Prostate gland (tissue), 2 donors: ENCODE measurements around the gene PDE6G. TPM values are rescaled to one million over a fixed set of nuclear protein-coding genes. Genes with fewer than 3 reads are reported as not detected.

Experiments
- DNase-seq: peaks from one replicate; pipeline ENCODE4 v3.0.0-alpha.2; 2019; ENCODE audit warnings: low spot score
- H3K27ac ChIP-seq, 2 donors: fragments of 200-600 bp; sonication (generic); 2 replicates each; pipeline ENCODE4 v1.5.1; 2017 to 2019
- H3K27me3 ChIP-seq: fragments of 200-600 bp; sonication (generic); replicated peaks from 2 replicates; pipeline ENCODE4 v1.5.1; 2019; ENCODE audit not compliant: insufficient read depth
- H3K36me3 ChIP-seq, 2 donors: fragments of 200-600 bp; sonication (generic); 1 replicate in 1 of 2; 2 replicates in 1 of 2; pipeline versions ENCODE4 v1.5.1 to v1.8.1; 2017 to 2019
- H3K4me1 ChIP-seq: fragments of 200-600 bp; sonication (generic); replicated peaks from 2 replicates; pipeline ENCODE4 v1.5.1; 2019
- H3K4me3 ChIP-seq, 2 donors: fragments of 200-600 bp; sonication (generic); 2 replicates each; pipeline ENCODE4 v1.5.1; 2017 to 2019
- H3K9me3 ChIP-seq: fragments of 200-600 bp; sonication (generic); 2 replicates; pipeline ENCODE4 v1.5.1; 2017
- CTCF ChIP-seq, 4 experiments: fragments of 200-600 bp in 2 of 4; fragments of 450-650 bp in 2 of 4; sonication (generic) in 2 of 4; IDR thresholded peaks; 1 replicate in 3 of 4; 2 replicates in 1 of 4; pipeline ENCODE4 v1.5.1; 2016 to 2019; ENCODE audit warnings: antibody characterized with exemption in 4 of 4, mild to moderate bottlenecking in 2 of 4, moderate library complexity in 2 of 4
- POLR2A ChIP-seq: fragments of 450-650 bp; IDR thresholded peaks from one replicate; pipeline ENCODE4 v1.6.1; 2016; ENCODE audit warnings: antibody characterized with exemption, mild to moderate bottlenecking
- POLR2AphosphoS5 ChIP-seq: sonication (generic); formaldehyde crosslinking; IDR thresholded peaks from one replicate; pipeline ENCODE4 v1.6.1; 2017; ENCODE audit warnings: antibody characterized with exemption
- WGBS: methylation state at CpG from one replicate; pipeline ENCODE4 v1.1.5; 2018; 5-methylcytosine and 5-hydroxymethylcytosine counted together
- intact Hi-C: fragments of 100-400 bp; cut with DNase I; formaldehyde crosslinking; loops from one replicate; pipeline ENCODE4 v1.14.2; 2022
- total RNA-seq, 2 donors: library from RNA; depleted of rRNA; stranded (reverse); fragments of >200 nt; gene quantifications; one replicate each; pipeline ENCODE4 v1.1.0, GENCODE V29; 2016

PDE6G gene
- total RNA-seq, 2 donors from 2014 or later = not detected

GRCh38 chr17:81655378-81656117, 794 bp downstream of the PDE6G start:
- intact Hi-C loops = no loop called here
- no peak overlapping the region for H3K27ac ChIP-seq
- H3K27me3 ChIP-seq = no peaks in the 10 kb centered on the region
- no peak for DNase-seq
- H3K4me1 ChIP-seq = no peaks in the 10 kb centered on the region
- WGBS = 81% methylated on average over 18 of the region's 18 CpGs
- H3K9me3 ChIP-seq = no peaks in the 10 kb centered on the region
- TF ChIP-seq POLR2A = no peak
- TF ChIP-seq CTCF (IDR thresholded peaks at IDR 0.05) = no peak
- no peak for TF ChIP-seq POLR2AphosphoS5
- H3K4me3 ChIP-seq = no peak overlapping the region
- H3K36me3 ChIP-seq = no peaks in the 10 kb centered on the region

GRCh38 chr17:81652906-81653771, 3.2 kb downstream of the PDE6G start:
- intact Hi-C loops = no loop called here
- WGBS = 29% methylated on average over 27 of the region's 27 CpGs
- no peak for DNase-seq

GRCh38 chr17:81651692-81652091, 4.7 kb downstream of the PDE6G start:
- Histone ChIP-seq H3K36me3 (no peaks in the 10 kb centered on the region), H3K27me3 (peaks cover 15% of the 10 kb centered on the region), H3K27ac (no peak overlapping the region), H3K4me3 (no peak overlapping the region), H3K9me3 (no peaks in the 10 kb centered on the region), H3K4me1 (no peaks in the 10 kb centered on the region)
- intact Hi-C loops = no loop called here
- WGBS = 79% methylated on average over 9 of the region's 10 CpGs
- DNase-seq = no peak
- no peak for TF ChIP-seq POLR2AphosphoS5
- no peak for TF ChIP-seq POLR2A
- no peak for TF ChIP-seq CTCF (IDR thresholded peaks at IDR 0.05)

More at GRCh38 chr17:81652906-81653771, 3.2 kb downstream of the PDE6G start:
- Histone ChIP-seq H3K27ac (no peak overlapping the region), H3K36me3 (no peaks in the 10 kb centered on the region), H3K4me3 (no peak overlapping the region), H3K4me1 (no peaks in the 10 kb centered on the region), H3K9me3 (no peaks in the 10 kb centered on the region), H3K27me3 (peaks cover 9% of the 10 kb centered on the region)
- TF ChIP-seq POLR2AphosphoS5 (no peak), POLR2A (no peak), CTCF (IDR thresholded peaks at IDR 0.05) (no peak)

GRCh38 chr17:81650951-81651350, 5.4 kb downstream of the PDE6G start:
- Histone ChIP-seq H3K4me1 (no peaks in the 10 kb centered on the region), H3K36me3 (no peaks in the 10 kb centered on the region), H3K4me3 (no peak overlapping the region), H3K27ac (no peak overlapping the region), H3K9me3 (no peaks in the 10 kb centered on the region), H3K27me3 (peaks cover 15% of the 10 kb centered on the region)
- TF ChIP-seq CTCF (IDR thresholded peaks at IDR 0.05) (no peak), POLR2A (no peak), POLR2AphosphoS5 (no peak)
- 70% methylated on average over 9 of the region's 9 CpGs for WGBS
- intact Hi-C loops = no loop called here
- DNase-seq = no peak
